ENCODE measurements around the gene HPSE2. TPM values are rescaled to one million over a fixed set of nuclear protein-coding genes. Genes with fewer than 3 reads are reported as not detected.

HPSE2 gene
- total and polyA plus RNA-seq, 8 donors = 0.04 to 1.1 (median 0.05) TPM; not detected in 5

- DNase-seq = no peak
- 73 to 80% methylated on average over 10 of the region's 10 CpGs for WGBS, 2 donors
- no peak for TF ChIP-seq CTCF (IDR thresholded peaks at IDR 0.05)
- no peak for ATAC-seq
- H3K4me1 ChIP-seq = peaks cover 0 to 7% (median 0%) of the 10 kb centered on the region in 3 donors
- no peaks in the 10 kb centered on the region for H3K9me3 ChIP-seq
- no peaks in the 10 kb centered on the region for H3K27me3 ChIP-seq
- H3K36me3 ChIP-seq = peaks cover 0 to 17% (median 0%) of the 10 kb centered on the region in 3 donors
- no peak for FAIRE-seq
- H3K4me3 ChIP-seq = peak overlapping the region in 2 of 4 donors; percentile 85 to 86
- intact Hi-C loops (cut with DNase I) = no loop called here
- H3K27ac ChIP-seq = peak overlapping the region in 1 of 4 donors; percentile 87
These were observed 790.3 kb downstream of the HPSE2 start for GRCh38 chr10:98445200-98445812.

GRCh38 chr10:98444314-98445006 is 791.2 kb downstream of the HPSE2 start:
- H3K36me3 ChIP-seq = peaks cover 0 to 17% (median 0%) of the 10 kb centered on the region in 3 donors

GRCh38 chr10:98438715-98439114 is 796.9 kb downstream of the HPSE2 start:
- H3K27ac ChIP-seq = no peak overlapping the region
- FAIRE-seq (no peak), ATAC-seq (no peak), DNase-seq (no peak)
- intact Hi-C loops (cut with DNase I) = no loop called here
- H3K9me3 ChIP-seq = no peaks in the 10 kb centered on the region
- TF ChIP-seq CTCF (IDR thresholded peaks at IDR 0.05) = no peak
- no peaks in the 10 kb centered on the region for H3K4me1 ChIP-seq
- peaks cover 5 to 29% (median 8%) of the 10 kb centered on the region in 3 donors for H3K36me3 ChIP-seq
- WGBS, 2 donors = 93 to 94% methylated on average over 4 of the region's 4 CpGs
- H3K4me3 ChIP-seq = no peak overlapping the region
- H3K27me3 ChIP-seq = no peaks in the 10 kb centered on the region

More at GRCh38 chr10:98444314-98445006, 791.2 kb downstream of the HPSE2 start:
- Histone ChIP-seq H3K27ac (no peak overlapping the region), H3K9me3 (no peaks in the 10 kb centered on the region), H3K27me3 (no peaks in the 10 kb centered on the region), H3K4me3 (no peak overlapping the region), H3K4me1 (peaks cover 0 to 3% (median 0%) of the 10 kb centered on the region in 3 donors)
- WGBS, 2 donors = 87 to 89% methylated on average over 9 of the region's 9 CpGs
- ATAC-seq = no peak
- FAIRE-seq = no peak
- no peak for DNase-seq
- no peak for TF ChIP-seq CTCF (IDR thresholded peaks at IDR 0.05)
- intact Hi-C loops (cut with DNase I) = no loop called here

- no peaks in the 10 kb centered on the region for H3K27me3 ChIP-seq
- H3K36me3 ChIP-seq = peaks cover 8 to 37% (median 10%) of the 10 kb centered on the region in 3 donors
- WGBS, 2 donors = 90 to 91% methylated on average over 4 of the region's 4 CpGs
- intact Hi-C loops (cut with DNase I) = no loop called here
- FAIRE-seq = no peak
- H3K4me1 ChIP-seq = no peaks in the 10 kb centered on the region
- no peak overlapping the region for H3K27ac ChIP-seq
- no peak overlapping the region for H3K4me3 ChIP-seq
- DNase-seq = no peak
- TF ChIP-seq CTCF (IDR thresholded peaks at IDR 0.05) = no peak
- no peaks in the 10 kb centered on the region for H3K9me3 ChIP-seq
- ATAC-seq = no peak
These were observed 798.9 kb downstream of the HPSE2 start for GRCh38 chr10:98436704-98437103.

- FAIRE-seq = no peak
- peaks cover 10 to 49% (median 12%) of the 10 kb centered on the region in 3 donors for H3K36me3 ChIP-seq
- H3K27me3 ChIP-seq = no peaks in the 10 kb centered on the region
- H3K4me1 ChIP-seq = no peaks in the 10 kb centered on the region
- no peak for TF ChIP-seq CTCF (IDR thresholded peaks at IDR 0.05)
- H3K9me3 ChIP-seq = no peaks in the 10 kb centered on the region
- no peak overlapping the region for H3K27ac ChIP-seq
- ATAC-seq = no peak
- intact Hi-C loops (cut with DNase I) = no loop called here
- no peak for DNase-seq
- WGBS, 2 donors = 94 to 98% methylated on average over 12 of the region's 12 CpGs
- no peak overlapping the region for H3K4me3 ChIP-seq
These were observed 800.5 kb downstream of the HPSE2 start for GRCh38 chr10:98435178-98435577.

Measured in pancreas (tissue), 10 donors.